ENCODE data around the gene SAMD4A.

SAMD4A gene

DNA sequence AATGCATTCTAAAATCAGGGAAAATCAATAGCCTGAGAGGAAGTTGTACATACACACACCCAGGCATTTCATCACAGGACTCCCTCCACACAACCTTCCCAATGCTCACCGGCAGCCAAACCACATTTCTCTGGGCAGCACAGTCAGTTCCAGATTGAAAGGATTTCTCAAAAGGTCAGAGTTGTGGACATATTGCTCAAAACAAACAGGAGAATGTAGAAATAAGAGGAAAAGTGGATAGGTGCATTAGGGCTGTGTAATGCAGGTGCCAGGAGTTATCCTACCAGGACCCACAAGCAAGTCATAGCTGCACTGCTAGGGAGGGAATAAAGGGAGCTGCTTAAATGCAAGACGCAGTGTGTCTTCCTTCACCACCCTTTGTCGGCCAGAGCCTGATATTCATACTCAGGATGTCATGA lies 272.8 kb downstream of the SAMD4A start:
- no peak for DNase-seq

DNA sequence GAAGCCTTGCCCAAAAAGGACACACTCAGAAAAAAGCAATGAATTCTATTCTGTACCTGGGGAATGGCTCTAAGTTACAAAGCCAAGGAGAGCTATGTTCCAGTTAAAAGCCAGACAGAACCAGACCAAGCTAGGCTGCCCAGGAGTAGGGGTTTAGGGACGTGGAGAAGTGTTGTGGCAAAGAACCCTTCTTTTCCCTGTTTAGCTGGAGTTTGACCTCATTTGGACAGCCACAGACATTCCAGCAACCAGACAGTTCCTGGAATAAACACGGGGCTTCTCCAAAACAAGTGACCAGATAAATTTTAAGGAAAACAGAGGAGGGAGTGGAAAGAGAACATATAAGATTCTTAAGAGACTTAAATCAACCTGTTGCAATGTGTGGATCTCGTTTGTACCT lies 273.4 kb downstream of the SAMD4A start:
- no peak for DNase-seq

DNA sequence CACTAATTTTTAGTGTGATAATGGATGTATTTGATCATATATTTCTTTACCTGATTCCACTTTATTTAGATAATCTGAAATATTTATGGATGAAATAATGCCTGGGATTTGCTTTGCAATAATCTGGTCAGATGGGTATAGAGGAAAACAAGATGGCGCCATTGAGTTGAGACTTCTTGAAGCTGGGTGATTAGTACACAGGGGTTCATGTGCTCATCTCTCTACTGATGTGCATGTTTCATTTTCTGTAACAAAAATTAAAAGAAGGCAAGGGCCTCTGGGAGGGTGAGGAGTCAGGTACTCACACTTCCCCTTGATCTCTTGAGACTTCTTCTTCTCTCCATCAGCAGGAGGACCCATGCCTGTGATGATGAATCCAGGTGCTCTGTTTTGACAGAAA lies 273.9 kb downstream of the SAMD4A start:
- no peak for DNase-seq
